ENCODE results near the gene RFC2.

DNA sequence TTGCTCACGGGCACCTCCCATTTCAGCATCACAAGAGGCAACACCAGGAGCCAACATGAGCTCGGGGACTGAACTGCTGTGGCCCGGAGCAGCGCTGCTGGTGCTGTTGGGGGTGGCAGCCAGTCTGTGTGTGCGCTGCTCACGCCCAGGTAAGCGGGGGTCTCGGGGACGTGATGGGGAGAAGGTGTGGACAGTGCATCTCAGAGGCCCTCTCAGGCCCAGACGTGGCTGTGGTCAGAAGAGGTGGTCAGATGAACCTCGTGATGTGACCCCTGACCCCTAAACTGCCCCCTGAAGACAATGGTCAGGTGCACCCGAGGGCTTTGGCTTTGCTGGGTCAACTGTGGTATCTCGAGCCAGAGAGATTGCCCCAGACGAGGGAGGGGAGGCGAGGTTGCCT is 38.3 kb downstream of the RFC2 start:
- no peak for TF ChIP-seq POLR2A (IDR thresholded peaks at IDR 0.05; ENCODE audit: low read depth)
- TF ChIP-seq, protein P1, sequence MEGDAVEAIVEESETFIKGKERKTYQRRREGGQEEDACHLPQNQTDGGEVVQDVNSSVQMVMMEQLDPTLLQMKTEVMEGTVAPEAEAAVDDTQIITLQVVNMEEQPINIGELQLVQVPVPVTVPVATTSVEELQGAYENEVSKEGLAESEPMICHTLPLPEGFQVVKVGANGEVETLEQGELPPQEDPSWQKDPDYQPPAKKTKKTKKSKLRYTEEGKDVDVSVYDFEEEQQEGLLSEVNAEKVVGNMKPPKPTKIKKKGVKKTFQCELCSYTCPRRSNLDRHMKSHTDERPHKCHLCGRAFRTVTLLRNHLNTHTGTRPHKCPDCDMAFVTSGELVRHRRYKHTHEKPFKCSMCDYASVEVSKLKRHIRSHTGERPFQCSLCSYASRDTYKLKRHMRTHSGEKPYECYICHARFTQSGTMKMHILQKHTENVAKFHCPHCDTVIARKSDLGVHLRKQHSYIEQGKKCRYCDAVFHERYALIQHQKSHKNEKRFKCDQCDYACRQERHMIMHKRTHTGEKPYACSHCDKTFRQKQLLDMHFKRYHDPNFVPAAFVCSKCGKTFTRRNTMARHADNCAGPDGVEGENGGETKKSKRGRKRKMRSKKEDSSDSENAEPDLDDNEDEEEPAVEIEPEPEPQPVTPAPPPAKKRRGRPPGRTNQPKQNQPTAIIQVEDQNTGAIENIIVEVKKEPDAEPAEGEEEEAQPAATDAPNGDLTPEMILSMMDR (IDR thresholded peaks at IDR 0.05) = no peak
